IPS-15b (cell line): Measurements from ENCODE around the gene CFD.

Source experiments
- H3K27me3 ChIP-seq: one replicate; pipeline ENCODE4 v1.6.1; 2013; ENCODE audit warnings: low read length; ENCODE audit not compliant: control insufficient read depth, insufficient read depth
- H3K36me3 ChIP-seq: one replicate; pipeline ENCODE4 v1.6.1; 2013; ENCODE audit warnings: low read length; ENCODE audit not compliant: control insufficient read depth, insufficient read depth
- H3K4me1 ChIP-seq: one replicate; pipeline ENCODE4 v1.6.1; 2013; ENCODE audit warnings: mild to moderate bottlenecking, low read length; ENCODE audit not compliant: control insufficient read depth, insufficient read depth
- H3K4me3 ChIP-seq: one replicate; pipeline ENCODE4 v1.5.1; 2013; ENCODE audit warnings: low read depth, low read length
- H3K9ac ChIP-seq: one replicate; pipeline ENCODE4 v1.6.1; 2013; ENCODE audit warnings: low read depth, mild to moderate bottlenecking, low read length
- H3K9me3 ChIP-seq: one replicate; pipeline ENCODE4 v1.6.1; 2013; ENCODE audit warnings: mild to moderate bottlenecking, low read length; ENCODE audit not compliant: control insufficient read depth, insufficient read depth

The CFD gene

GRCh38 chr19:858868-859843, at the start of gene CFD:
Gene CFD (plus strand): TSS chr19:859664. CDS start chr19:859690, 26 bp downstream.
- Histone ChIP-seq H3K9ac (no peak within 1 kb of the TSS), H3K36me3 (no peaks in the 10 kb centered on the region), H3K9me3 (no peaks in the 10 kb centered on the region), H3K4me3 (peak within 1 kb of the TSS; percentile 54), H3K4me1 (no peaks in the 10 kb centered on the region), H3K27me3 (peaks cover 5% of the 10 kb centered on the region)

- Histone ChIP-seq H3K27me3 (no peaks in the 10 kb centered on the region), H3K4me1 (no peaks in the 10 kb centered on the region), H3K4me3 (no peak overlapping the region), H3K36me3 (peaks cover 69% of the 10 kb centered on the region), H3K9me3 (no peaks in the 10 kb centered on the region), H3K9ac (no peak overlapping the region)
Measured at GRCh38 chr19:810077-810855, 49.2 kb upstream of the CFD start.

GRCh38 chr19:810883-811489, 48.5 kb upstream of the CFD start:
- H3K9ac ChIP-seq = no peak overlapping the region
- H3K4me3 ChIP-seq = no peak overlapping the region
- H3K9me3 ChIP-seq = no peaks in the 10 kb centered on the region
- H3K27me3 ChIP-seq = no peaks in the 10 kb centered on the region
- H3K36me3 ChIP-seq = peaks cover 62% of the 10 kb centered on the region
- H3K4me1 ChIP-seq = no peaks in the 10 kb centered on the region

GRCh38 chr19:811506-812048, 47.9 kb upstream of the CFD start:
- no peak overlapping the region for H3K9ac ChIP-seq
- no peaks in the 10 kb centered on the region for H3K4me1 ChIP-seq
- H3K4me3 ChIP-seq = no peak overlapping the region
- peaks cover 56% of the 10 kb centered on the region for H3K36me3 ChIP-seq
- no peaks in the 10 kb centered on the region for H3K9me3 ChIP-seq
- H3K27me3 ChIP-seq = no peaks in the 10 kb centered on the region

GRCh38 chr19:812049-812746, 47.3 kb upstream of the CFD start:
- Histone ChIP-seq H3K9me3 (no peaks in the 10 kb centered on the region), H3K4me3 (no peak overlapping the region), H3K36me3 (peaks cover 50% of the 10 kb centered on the region), H3K4me1 (no peaks in the 10 kb centered on the region), H3K27me3 (no peaks in the 10 kb centered on the region), H3K9ac (no peak overlapping the region)

GRCh38 chr19:812747-813218, 46.7 kb upstream of the CFD start:
- H3K4me1 ChIP-seq = no peaks in the 10 kb centered on the region
- no peak overlapping the region for H3K9ac ChIP-seq
- peaks cover 46% of the 10 kb centered on the region for H3K36me3 ChIP-seq
- H3K27me3 ChIP-seq = no peaks in the 10 kb centered on the region
- no peak overlapping the region for H3K4me3 ChIP-seq
- no peaks in the 10 kb centered on the region for H3K9me3 ChIP-seq

GRCh38 chr19:813219-814151, 46.0 kb upstream of the CFD start:
- Histone ChIP-seq H3K9me3 (no peaks in the 10 kb centered on the region), H3K27me3 (no peaks in the 10 kb centered on the region), H3K9ac (no peak overlapping the region), H3K4me3 (no peak overlapping the region), H3K4me1 (no peaks in the 10 kb centered on the region), H3K36me3 (peaks cover 42% of the 10 kb centered on the region)

GRCh38 chr19:814152-815078, 45.0 kb upstream of the CFD start:
- H3K36me3 ChIP-seq = peaks cover 34% of the 10 kb centered on the region
- no peaks in the 10 kb centered on the region for H3K4me1 ChIP-seq
- no peak overlapping the region for H3K9ac ChIP-seq
- H3K9me3 ChIP-seq = no peaks in the 10 kb centered on the region
- H3K27me3 ChIP-seq = no peaks in the 10 kb centered on the region
- no peak overlapping the region for H3K4me3 ChIP-seq

GRCh38 chr19:815079-815774, 44.2 kb upstream of the CFD start:
- Histone ChIP-seq H3K9ac (no peak overlapping the region), H3K4me1 (no peaks in the 10 kb centered on the region), H3K27me3 (no peaks in the 10 kb centered on the region), H3K36me3 (peaks cover 25% of the 10 kb centered on the region), H3K4me3 (no peak overlapping the region), H3K9me3 (no peaks in the 10 kb centered on the region)
